GM12874 (cell line): ENCODE results near the gene BBS5.

Experiments
- CTCF ChIP-seq: IDR thresholded peaks from 2 replicates; pipeline ENCODE4 v1.5.1; 2011; ENCODE audit warnings: low read depth, mild to moderate bottlenecking, control low read depth, low read length, moderate library complexity; ENCODE audit not compliant: insufficient read depth

BBS5 gene

GRCh38 chr2:169479257-169480078 is at the start of gene BBS5:
TSS of gene BBS5 (plus strand) at chr2:169479494. CDS start at chr2:169479554, 60 bp downstream.
- TF ChIP-seq CTCF = peak; percentile 54

- TF ChIP-seq CTCF = no peak
Measured at GRCh38 chr2:169438466-169439072, 40.7 kb upstream of the BBS5 start.

- no peak for TF ChIP-seq CTCF
Measured at GRCh38 chr2:169439900-169440299, 39.4 kb upstream of the BBS5 start.

- no peak for TF ChIP-seq CTCF
Measured at GRCh38 chr2:169446452-169446851, 32.8 kb upstream of the BBS5 start.

GRCh38 chr2:169448316-169448715 is 31.0 kb upstream of the BBS5 start:
- TF ChIP-seq CTCF = no peak

- TF ChIP-seq CTCF = no peak
Measured at GRCh38 chr2:169448865-169449264, 30.4 kb upstream of the BBS5 start.

GRCh38 chr2:169452080-169452479 is 27.2 kb upstream of the BBS5 start:
- peak; percentile 23; the same call in 1 of the 2 replicates for TF ChIP-seq CTCF
